Loucy (cell line): ENCODE results near the gene CPA2.

Source experiments
- H2AFZ ChIP-seq: fragments of 200-600 bp; sonication (generic); 2 replicates; pipeline ENCODE4 v1.6.0; 2016; ENCODE audit warnings: antibody characterized with exemption, mild to moderate bottlenecking, low read length, moderate library complexity
- H3F3A ChIP-seq: fragments of 200-600 bp; 2 replicates; pipeline ENCODE4 v1.6.0; 2016; ENCODE audit warnings: antibody characterized with exemption, low read depth, mild to moderate bottlenecking
- H3K27me3 ChIP-seq: fragments of 200-600 bp; sonication (generic); 2 replicates; pipeline ENCODE4 v1.6.1; 2014; ENCODE audit warnings: low read length, mild to moderate bottlenecking; ENCODE audit not compliant: insufficient read depth, poor library complexity, severe bottlenecking
- H3K36me3 ChIP-seq: fragments of 200-600 bp; sonication (generic); 2 replicates; pipeline ENCODE4 v1.6.1; 2016; ENCODE audit warnings: low read length; ENCODE audit not compliant: insufficient read depth
- H3K4me1 ChIP-seq: fragments of 200-600 bp; sonication (generic); 2 replicates; pipeline ENCODE4 v1.5.1; 2014; ENCODE audit warnings: low read length, mild to moderate bottlenecking; ENCODE audit not compliant: insufficient read depth, poor library complexity, severe bottlenecking
- H3K4me2 ChIP-seq: fragments of 200-600 bp; sonication (generic); 2 replicates; pipeline ENCODE4 v1.6.0; 2014; ENCODE audit warnings: antibody characterized with exemption, low read length, low read depth, mild to moderate bottlenecking; ENCODE audit not compliant: poor library complexity, severe bottlenecking
- H3K4me3 ChIP-seq: fragments of 200-600 bp; sonication (generic); 2 replicates; pipeline ENCODE4 v1.5.1; 2014; ENCODE audit warnings: low read length, mild to moderate bottlenecking, mixed read lengths; ENCODE audit not compliant: poor library complexity, severe bottlenecking
- H3K79me2 ChIP-seq: fragments of 200-600 bp; sonication (generic); 2 replicates; pipeline ENCODE4 v1.6.1; 2014; ENCODE audit warnings: low read length; ENCODE audit not compliant: insufficient read depth
- H3K9ac ChIP-seq: fragments of 200-600 bp; sonication (generic); 2 replicates; pipeline ENCODE4 v1.6.0; 2014; ENCODE audit warnings: mild to moderate bottlenecking, low read depth, low read length, moderate library complexity; ENCODE audit not compliant: poor library complexity, severe bottlenecking
- H3K9me2 ChIP-seq: fragments of 200-600 bp; sonication (generic); replicated peaks from 2 replicates; pipeline ENCODE4 v1.6.1; 2016; ENCODE audit warnings: low read depth, low read length, mixed read lengths
- H3K9me3 ChIP-seq: fragments of 200-600 bp; sonication (generic); 2 replicates; pipeline ENCODE4 v1.6.1; 2014; ENCODE audit warnings: mild to moderate bottlenecking, antibody characterized with exemption, low read length, low read depth; ENCODE audit not compliant: insufficient read depth
- H4K20me1 ChIP-seq: fragments of 200-600 bp; sonication (generic); 2 replicates; pipeline ENCODE4 v1.6.0; 2014; ENCODE audit warnings: antibody characterized with exemption, low read length, mild to moderate bottlenecking; ENCODE audit not compliant: insufficient read depth, poor library complexity, severe bottlenecking
- CTCF ChIP-seq: fragments of 200-600 bp; sonication (generic); conservative IDR thresholded peaks from 2 replicates; pipeline ENCODE4 v1.5.1; 2014; ENCODE audit warnings: mild to moderate bottlenecking, antibody characterized with exemption, low read length
- EZH2phosphoT487 ChIP-seq: fragments of 200-600 bp; IDR thresholded peaks from 2 replicates; pipeline ENCODE4 v1.6.1; 2018; ENCODE audit warnings: antibody characterized with exemption, mild to moderate bottlenecking, moderate library complexity, borderline replicate concordance

Gene CPA2

DNA sequence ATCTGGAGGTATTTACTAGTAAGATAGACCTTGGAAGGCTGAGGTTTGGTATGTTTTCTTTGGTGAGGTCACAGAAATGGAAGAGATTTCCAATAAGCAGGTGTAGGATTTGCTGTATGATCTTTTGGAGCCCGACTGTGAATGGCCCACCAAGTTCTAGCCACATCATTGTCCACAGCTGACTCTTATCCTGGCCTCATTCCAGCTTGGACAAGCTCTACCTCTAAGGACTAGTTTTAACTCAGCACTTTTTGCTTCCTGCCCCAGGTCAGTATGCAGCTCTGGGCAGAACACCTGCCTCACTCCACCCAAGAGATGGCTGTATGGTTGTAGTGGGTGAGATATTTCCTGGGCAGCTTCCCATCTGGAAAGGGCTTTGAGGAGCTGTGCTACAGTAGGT, 20.2 kb downstream of the CPA2 start:
- no peak overlapping the region for H3K4me2 ChIP-seq
- H3K36me3 ChIP-seq, result no peaks in the 10 kb centered on the region
- no peak overlapping the region for H2AFZ ChIP-seq
- TF ChIP-seq EZH2phosphoT487, result no peak
- TF ChIP-seq CTCF, result no peak
- H3K27me3 ChIP-seq, result no peaks in the 10 kb centered on the region
- H4K20me1 ChIP-seq, result no peaks in the 10 kb centered on the region
- no peaks in the 10 kb centered on the region for H3K9me2 ChIP-seq
- H3F3A ChIP-seq, result no peaks in the 10 kb centered on the region
- no peaks in the 10 kb centered on the region for H3K9me3 ChIP-seq
- no peak overlapping the region for H3K9ac ChIP-seq
- no peaks in the 10 kb centered on the region for H3K4me1 ChIP-seq
- H3K4me3 ChIP-seq, result no peak overlapping the region
- H3K79me2 ChIP-seq, result no peaks in the 10 kb centered on the region

GRCh38 chr7:130288168-130288567, 21.5 kb downstream of the CPA2 start:
- H4K20me1 ChIP-seq, result no peaks in the 10 kb centered on the region
- no peak overlapping the region for H3K9ac ChIP-seq
- H3K36me3 ChIP-seq, result no peaks in the 10 kb centered on the region
- H2AFZ ChIP-seq, result no peak overlapping the region
- TF ChIP-seq EZH2phosphoT487 (no peak), CTCF (no peak)
- no peaks in the 10 kb centered on the region for H3K9me3 ChIP-seq
- H3K4me2 ChIP-seq, result no peak overlapping the region
- H3K4me1 ChIP-seq, result no peaks in the 10 kb centered on the region
- no peaks in the 10 kb centered on the region for H3K27me3 ChIP-seq
- H3K4me3 ChIP-seq, result no peak overlapping the region
- H3F3A ChIP-seq, result no peaks in the 10 kb centered on the region
- H3K79me2 ChIP-seq, result no peaks in the 10 kb centered on the region
- H3K9me2 ChIP-seq, result no peaks in the 10 kb centered on the region

- H3K36me3 ChIP-seq, result no peaks in the 10 kb centered on the region
- H2AFZ ChIP-seq, result no peak overlapping the region
- TF ChIP-seq EZH2phosphoT487, result no peak
- TF ChIP-seq CTCF, result no peak
- H3K9me2 ChIP-seq, result no peaks in the 10 kb centered on the region
- H3K9ac ChIP-seq, result no peak overlapping the region
- H3K27me3 ChIP-seq, result no peaks in the 10 kb centered on the region
- no peaks in the 10 kb centered on the region for H3K9me3 ChIP-seq
- H3K4me1 ChIP-seq, result no peaks in the 10 kb centered on the region
- no peaks in the 10 kb centered on the region for H3K79me2 ChIP-seq
- H3K4me3 ChIP-seq, result no peak overlapping the region
- no peaks in the 10 kb centered on the region for H4K20me1 ChIP-seq
- no peak overlapping the region for H3K4me2 ChIP-seq
- no peaks in the 10 kb centered on the region for H3F3A ChIP-seq
Observed at GRCh38 chr7:130288829-130289228, 22.2 kb downstream of the CPA2 start.
